HepG2 (cell line): Measurements from ENCODE around the gene MRPL9. TPM values are rescaled to one million over a fixed set of nuclear protein-coding genes. Genes with fewer than 3 reads are reported as not detected.

Experiments
- AHR ChIP-seq: IDR thresholded peaks from 2 replicates; pipeline ENCODE4 v1.6.1; 2018; ENCODE audit warnings: missing genetic modification reagents, missing compliant biosample characterization
- ATF5 ChIP-seq: sonication (generic); formaldehyde crosslinking; IDR thresholded peaks from 2 replicates; pipeline ENCODE4 v1.4.0; 2020; ENCODE audit warnings: mild to moderate bottlenecking, low read depth, missing genetic modification reagents
- BRF2 ChIP-seq: sonication (generic); formaldehyde crosslinking; IDR thresholded peaks from 2 replicates; pipeline ENCODE4 v1.8.1; 2022; ENCODE audit warnings: mild to moderate bottlenecking, missing genetic modification reagents
- FOXC1 ChIP-seq: sonication (generic); formaldehyde crosslinking; IDR thresholded peaks from 2 replicates; pipeline ENCODE4 v1.8.0; 2022; ENCODE audit warnings: mild to moderate bottlenecking, missing genetic modification reagents, borderline replicate concordance
- HOXA9 ChIP-seq: sonication (generic); formaldehyde crosslinking; IDR thresholded peaks from 2 replicates; pipeline ENCODE4 v1.8.1; 2022; ENCODE audit warnings: missing genetic modification reagents, mild to moderate bottlenecking, moderate library complexity, borderline replicate concordance
- KMT2A ChIP-seq: sonication (generic); formaldehyde crosslinking; IDR thresholded peaks from 2 replicates; pipeline ENCODE4 v1.4.0; 2020; ENCODE audit warnings: missing genetic modification reagents
- MED1 ChIP-seq: sonication (generic); formaldehyde crosslinking; IDR thresholded peaks from 2 replicates; pipeline ENCODE4 v1.4.0; 2020; ENCODE audit warnings: missing genetic modification reagents
- PRDM15 ChIP-seq: sonication (generic); formaldehyde crosslinking; IDR thresholded peaks from 2 replicates; pipeline ENCODE4 v1.4.0; 2020; ENCODE audit warnings: missing genetic modification reagents
- SALL2 ChIP-seq: sonication (generic); formaldehyde crosslinking; IDR thresholded peaks from 2 replicates; pipeline ENCODE4 v1.8.1; 2023; ENCODE audit warnings: mild to moderate bottlenecking, missing genetic modification reagents, inconsistent platforms
- SATB2 ChIP-seq: sonication (generic); formaldehyde crosslinking; IDR thresholded peaks from 2 replicates; pipeline ENCODE4 v1.5.0; 2020; ENCODE audit warnings: missing genetic modification reagents
- SP2 ChIP-seq: sonication (generic); formaldehyde crosslinking; IDR thresholded peaks from 2 replicates; pipeline ENCODE4 v1.5.1; 2020; ENCODE audit warnings: mild to moderate bottlenecking, missing genetic modification reagents
- TGIF2 ChIP-seq: IDR thresholded peaks from 2 replicates; pipeline ENCODE4 v1.6.1; 2016; ENCODE audit warnings: control low read depth, missing compliant biosample characterization
- ZNF136 ChIP-seq: sonication (generic); formaldehyde crosslinking; IDR thresholded peaks from 2 replicates; pipeline ENCODE4 v1.8.1; 2022; ENCODE audit warnings: low read depth, mild to moderate bottlenecking, moderate library complexity, missing genetic modification reagents
- ZNF280D ChIP-seq: sonication (generic); formaldehyde crosslinking; IDR thresholded peaks from 2 replicates; pipeline ENCODE4 v1.5.1; 2020; ENCODE audit warnings: mild to moderate bottlenecking, missing genetic modification reagents
- ZNF326 ChIP-seq: sonication (generic); formaldehyde crosslinking; IDR thresholded peaks from 2 replicates; pipeline ENCODE4 v1.4.0; 2020; ENCODE audit warnings: missing genetic modification reagents, borderline replicate concordance
- ZNF704 ChIP-seq: sonication (generic); formaldehyde crosslinking; IDR thresholded peaks from 2 replicates; pipeline ENCODE4 v1.8.1; 2023; ENCODE audit warnings: mild to moderate bottlenecking, inconsistent platforms, moderate library complexity, missing genetic modification reagents, borderline replicate concordance
- polyA plus RNA-seq, 8 experiments: library from polyadenylated mRNA; depleted of rRNA in 3 of 8; stranded (reverse) in 7 of 8; unstranded in 1 of 8; fragments of >200 nt; fragmentation: Illumina TruSeq in 4 of 8; extraction: Trizol in 4 of 8; gene quantifications; 2 replicates each; pipeline versions ENCODE4 v1.2.1 to v1.2.3, GENCODE V29; 2011 to 2016; ENCODE audit warnings: low read depth in 4 of 8, missing spikeins in 1 of 8, mixed read lengths in 1 of 8; ENCODE audit not compliant: insufficient read depth in 1 of 8
- total RNA-seq, 5 experiments: library from RNA; depleted of rRNA; stranded (reverse); fragments of >200 nt; fragmentation: Illumina TruSeq; extraction: Trizol; gene quantifications; 2 replicates each; pipeline ENCODE4 v1.2.3, GENCODE V29; 2016; ENCODE audit warnings: low read depth in 1 of 5

Gene MRPL9
- total and polyA plus RNA-seq, 2 of the 13 experiments (the other 11 are each of a cell fraction or from before 2014, with no cell fraction given), result 72.1 to 107 TPM

GRCh38 chr1:151762941-151763921, at the start of gene MRPL9 (continued):
- TF ChIP-seq ZNF704 (CRISPR knock-in tag) (no peak; the same call in 1 of the 2 replicates), HOXA9 (CRISPR knock-in tag) (no peak), SP2 (no peak; the same call in 1 of the 2 replicates), TGIF2 (CRISPR knock-in tag) (no peak), BRF2 (peak; percentile 63; the same call in 1 of the 2 replicates), MED1 (CRISPR knock-in tag) (peak; percentile 75), FOXC1 (CRISPR knock-in tag) (peak; percentile 15; the same call in 1 of the 2 replicates), AHR (CRISPR knock-in tag) (no peak), ZNF326 (CRISPR knock-in tag) (no peak), SALL2 (CRISPR knock-in tag) (peak; percentile 56; the same call in 1 of the 2 replicates), ATF5 (CRISPR knock-in tag) (no peak), PRDM15 (CRISPR knock-in tag) (peak; percentile 65; the same call in 1 of the 2 replicates), SATB2 (CRISPR knock-in tag) (0 out of 2 replicates have a peak, but pooled peaks have one; percentile 67), KMT2A (CRISPR knock-in tag) (peak; percentile 94), ZNF280D (peak; percentile 76; the same call in 1 of the 2 replicates), ZNF136 (CRISPR knock-in tag) (no peak)
